Measurements from ENCODE around the gene GREB1. TPM values are rescaled to one million over a fixed set of nuclear protein-coding genes. Genes with fewer than 3 reads are reported as not detected.

Gene GREB1
- total RNA-seq, 4 donors from 2014 or later: 3.4 to 8.4 (median 4.7) TPM

- no peak for TF ChIP-seq CTCF (IDR thresholded peaks at IDR 0.05; ENCODE audit: low read depth)
These were observed 7.3 kb downstream of the GREB1 start for GRCh38 chr2:11540996-11541692.

GRCh38 chr2:11541693-11542274, 7.9 kb downstream of the GREB1 start:
- TF ChIP-seq CTCF (IDR thresholded peaks at IDR 0.05; ENCODE audit: low read depth): no peak

- no peak for TF ChIP-seq CTCF (IDR thresholded peaks at IDR 0.05; ENCODE audit: low read depth)
These were observed 8.5 kb downstream of the GREB1 start for GRCh38 chr2:11542275-11542819.

GRCh38 chr2:11543337-11544216, 9.7 kb downstream of the GREB1 start:
- TF ChIP-seq CTCF (IDR thresholded peaks at IDR 0.05; ENCODE audit: low read depth): no peak

- TF ChIP-seq CTCF (IDR thresholded peaks at IDR 0.05; ENCODE audit: low read depth): no peak
These were observed 12.2 kb downstream of the GREB1 start for GRCh38 chr2:11546072-11546471.

- TF ChIP-seq CTCF (IDR thresholded peaks at IDR 0.05; ENCODE audit: low read depth): no peak
These were observed 14.2 kb downstream of the GREB1 start for GRCh38 chr2:11547912-11548497.
